Right renal pelvis (tissue), 4 donors: ENCODE measurements around the gene MMP23B. TPM values are rescaled to one million over a fixed set of nuclear protein-coding genes. Genes with fewer than 3 reads are reported as not detected.
"Not testable (repeated sequence)": the region's sequence is repeated elsewhere in the genome, so short reads cannot be mapped to it uniquely, and the experiment has no call there.

ENCODE experiments used
- DNase-seq, 4 donors: peaks; one replicate each; pipeline ENCODE4 v3.0.0-alpha.2; 2013; ENCODE audit warnings: low read depth in 4 of 4, low spot score in 3 of 4, missing footprints in 1 of 4
- polyA plus RNA-seq, 4 donors: library from polyadenylated mRNA; unstranded; fragments of 120-200 nt; gene quantifications; one replicate each; pipeline ENCODE4 v1.2.1, GENCODE V29; 2013; ENCODE audit not compliant: insufficient read length in 4 of 4

Gene MMP23B
- polyA plus RNA-seq, 4 donors: 16.9 to 38.6 (median 21.7) TPM

- no peak for DNase-seq
Measured at GRCh38 chr1:1629430-1630190, 2.4 kb upstream of the MMP23B start.

GRCh38 chr1:1630191-1630964 is 1.6 kb upstream of the MMP23B start:
- peak in 1 of 4 donors; percentile 67 for DNase-seq

- no peak for DNase-seq
Measured at GRCh38 chr1:1630965-1631781, 800 bp upstream of the MMP23B start.

- not testable (repeated sequence) for DNase-seq
Measured at GRCh38 chr1:1633409-1633808, 1.4 kb downstream of the MMP23B start.

GRCh38 chr1:1634613-1635012 is 2.6 kb downstream of the MMP23B start:
- DNase-seq: not testable (repeated sequence)

GRCh38 chr1:1636621-1637478 is 4.9 kb downstream of the MMP23B start:
- DNase-seq: not testable (repeated sequence)

- not testable (repeated sequence) for DNase-seq
Measured at GRCh38 chr1:1637479-1637875, 5.5 kb downstream of the MMP23B start.

GRCh38 chr1:1638528-1638927 is 6.6 kb downstream of the MMP23B start:
- DNase-seq: not testable (repeated sequence)

- DNase-seq: not testable (repeated sequence)
Measured at GRCh38 chr1:1639368-1639767, 7.4 kb downstream of the MMP23B start.

GRCh38 chr1:1640081-1640480 is 8.1 kb downstream of the MMP23B start:
- not testable (repeated sequence) for DNase-seq

- not testable (repeated sequence) for DNase-seq
Measured at GRCh38 chr1:1640711-1641461, 8.9 kb downstream of the MMP23B start.

- DNase-seq: not testable (repeated sequence)
Measured at GRCh38 chr1:1646326-1646725, 14.4 kb downstream of the MMP23B start.

- not testable (repeated sequence) for DNase-seq
Measured at GRCh38 chr1:1647567-1648241, 15.7 kb downstream of the MMP23B start.

- not testable (repeated sequence) for DNase-seq
Measured at GRCh38 chr1:1648265-1648664, 16.3 kb downstream of the MMP23B start.

- DNase-seq: peak; percentile 81 to 94 (median 88)
Measured at GRCh38 chr1:1658583-1659549, 26.9 kb downstream of the MMP23B start, which contains the start of gene CDK11B. Gene CDK11B, minus strand, starts transcription at chr1:1659004. Its CDS starts 1,519 bp downstream, at chr1:1657485.

GRCh38 chr1:1662392-1662791 is 30.4 kb downstream of the MMP23B start:
- not testable (repeated sequence) for DNase-seq

GRCh38 chr1:1662830-1663560 is 31.0 kb downstream of the MMP23B start:
- DNase-seq: not testable (repeated sequence)
